Stimulated activated CD8-positive, alpha-beta memory T cell treated with anti-CD3 and anti-CD28 coated beads, Interleukin-7, amount 100 ng/mL, for 24 hours (primary cell): ENCODE data around the gene MOBP.

ENCODE experiments used
- DNase-seq: peaks from one replicate; pipeline ENCODE4 v3.0.0-alpha.2; 2020; ENCODE audit warnings: low read depth

The MOBP gene

DNA sequence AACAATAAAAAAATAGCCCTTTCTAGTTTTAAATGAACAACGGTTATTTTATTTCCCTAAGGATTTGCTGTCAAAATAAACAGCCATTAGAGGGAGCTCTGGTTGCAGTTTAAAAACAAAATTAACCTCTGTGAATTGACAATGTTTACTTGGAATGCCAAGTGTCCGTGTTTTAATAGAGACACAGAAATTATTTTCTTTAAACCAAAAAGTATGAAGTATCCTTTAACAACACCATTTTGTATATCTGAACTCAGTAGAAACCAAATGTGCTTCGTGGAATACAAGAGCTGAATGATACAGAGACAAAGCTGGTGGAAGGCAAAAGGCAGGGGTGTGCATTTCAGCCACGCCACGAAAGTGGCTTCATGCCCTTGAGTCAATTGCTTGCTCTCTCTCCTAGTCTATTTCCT is 74.4 kb downstream of the MOBP start:
- no peak for DNase-seq

DNA sequence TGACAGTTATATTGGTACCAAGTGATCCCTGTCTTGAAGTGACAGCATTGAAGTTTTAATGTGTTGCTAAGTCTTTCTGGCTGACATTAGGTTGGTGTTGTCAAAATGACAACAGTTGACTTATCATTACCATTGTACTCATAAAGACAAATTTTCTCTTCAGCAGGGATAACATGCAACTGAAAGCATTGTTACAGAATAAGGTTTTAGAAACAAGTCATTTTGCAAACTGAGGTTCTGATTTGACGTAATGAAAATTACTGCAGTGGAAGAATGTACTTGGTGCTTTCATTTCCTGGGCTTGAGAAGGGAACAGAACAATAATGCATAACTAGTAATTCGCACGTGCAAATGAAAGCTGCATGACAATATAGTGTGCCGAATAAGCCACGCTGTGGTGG is 75.1 kb downstream of the MOBP start:
- DNase-seq: no peak

DNA sequence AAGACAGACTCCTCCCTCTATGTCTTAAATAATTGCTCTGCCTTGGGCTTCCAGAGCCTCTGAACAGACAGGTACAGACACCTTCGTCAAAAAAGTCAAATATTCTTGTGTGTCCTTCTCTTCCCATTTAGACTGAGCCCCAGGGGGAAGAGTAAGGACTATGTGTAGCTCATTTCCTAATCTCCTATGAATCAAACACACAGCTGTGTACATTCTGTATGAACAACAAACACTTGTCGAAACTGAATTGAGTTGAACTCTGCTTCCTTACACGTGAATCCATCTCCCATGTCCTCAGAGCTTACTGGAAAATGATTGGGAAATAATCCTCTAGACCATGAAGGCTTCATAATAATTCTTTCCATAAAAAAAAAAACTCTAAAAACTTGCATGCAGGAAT is 80.8 kb downstream of the MOBP start:
- DNase-seq: no peak

DNA sequence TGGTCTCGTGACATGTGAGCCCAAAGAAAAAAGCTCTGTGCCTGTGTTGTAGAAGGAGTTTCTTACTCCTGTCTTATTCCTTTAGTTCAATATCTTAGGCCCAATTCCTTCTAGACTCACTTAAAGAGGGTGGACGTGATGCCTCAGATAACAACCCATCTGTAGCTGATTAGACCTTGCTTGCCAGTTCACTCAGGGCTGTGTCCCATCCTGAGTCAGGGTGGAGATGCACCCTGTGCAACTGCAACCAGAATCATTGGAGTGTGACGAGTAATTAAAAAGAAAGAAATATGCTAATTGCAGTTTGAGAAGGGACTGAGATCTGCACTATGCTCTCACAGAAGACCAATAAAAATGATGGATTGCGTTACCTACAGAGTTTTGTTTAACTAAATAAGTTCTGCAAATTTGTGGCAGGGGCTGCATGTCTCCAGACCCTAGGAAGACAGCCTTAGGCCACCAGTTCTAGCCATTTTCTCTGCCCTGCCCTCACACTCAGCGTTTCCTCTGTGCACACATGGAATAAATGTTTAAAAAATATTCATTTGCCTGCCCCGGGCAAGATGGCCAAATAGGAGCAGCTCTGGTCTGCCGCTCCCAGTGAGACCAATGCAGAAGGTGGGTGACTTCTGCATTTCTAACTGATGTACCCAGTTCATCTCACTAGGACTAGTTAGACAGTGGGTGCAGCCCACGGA is 83.0 kb downstream of the MOBP start:
- DNase-seq: no peak
